Measurements from ENCODE around the gene TMEM135.

- no peak for TF ChIP-seq EZH2 (IDR thresholded peaks at IDR 0.05; ENCODE audit: borderline replicate concordance, insufficient read depth, low read depth, low read length, poor library complexity, severe bottlenecking)
- TF ChIP-seq CTCF (IDR thresholded peaks at IDR 0.05), result no peak
Measured at GRCh38 chr11:87368151-87368550, 330.4 kb downstream of the TMEM135 start.
